GM12874 (cell line): ENCODE measurements around the gene THOC1.

Experiments
- TF ChIP-seq, protein P1 (sequence below): IDR thresholded peaks from 2 replicates; pipeline ENCODE4 v1.5.1; 2011; ENCODE audit warnings: low read depth, mild to moderate bottlenecking, control low read depth, low read length, moderate library complexity; ENCODE audit not compliant: insufficient read depth

The THOC1 gene

DNA sequence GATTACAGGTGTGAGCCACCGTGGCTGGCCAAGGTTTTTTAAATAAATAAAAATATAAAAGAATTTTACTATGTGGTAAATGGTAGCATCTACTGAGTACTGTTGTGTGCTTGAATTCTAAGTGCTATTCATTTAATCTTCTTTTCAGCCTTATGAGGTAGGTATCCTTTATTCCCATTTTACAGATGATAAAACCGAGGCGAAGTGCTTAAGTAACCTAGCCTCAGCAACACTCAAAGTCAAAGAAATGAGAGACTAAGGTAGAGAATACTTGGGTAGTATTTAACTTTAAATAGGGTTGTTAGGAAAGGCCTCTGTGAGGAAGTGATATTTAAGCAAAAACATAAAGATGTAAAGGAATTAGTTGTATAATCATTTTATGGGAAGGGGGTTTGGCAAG lies 5.7 kb upstream of the THOC1 start:
- TF ChIP-seq, protein P1, sequence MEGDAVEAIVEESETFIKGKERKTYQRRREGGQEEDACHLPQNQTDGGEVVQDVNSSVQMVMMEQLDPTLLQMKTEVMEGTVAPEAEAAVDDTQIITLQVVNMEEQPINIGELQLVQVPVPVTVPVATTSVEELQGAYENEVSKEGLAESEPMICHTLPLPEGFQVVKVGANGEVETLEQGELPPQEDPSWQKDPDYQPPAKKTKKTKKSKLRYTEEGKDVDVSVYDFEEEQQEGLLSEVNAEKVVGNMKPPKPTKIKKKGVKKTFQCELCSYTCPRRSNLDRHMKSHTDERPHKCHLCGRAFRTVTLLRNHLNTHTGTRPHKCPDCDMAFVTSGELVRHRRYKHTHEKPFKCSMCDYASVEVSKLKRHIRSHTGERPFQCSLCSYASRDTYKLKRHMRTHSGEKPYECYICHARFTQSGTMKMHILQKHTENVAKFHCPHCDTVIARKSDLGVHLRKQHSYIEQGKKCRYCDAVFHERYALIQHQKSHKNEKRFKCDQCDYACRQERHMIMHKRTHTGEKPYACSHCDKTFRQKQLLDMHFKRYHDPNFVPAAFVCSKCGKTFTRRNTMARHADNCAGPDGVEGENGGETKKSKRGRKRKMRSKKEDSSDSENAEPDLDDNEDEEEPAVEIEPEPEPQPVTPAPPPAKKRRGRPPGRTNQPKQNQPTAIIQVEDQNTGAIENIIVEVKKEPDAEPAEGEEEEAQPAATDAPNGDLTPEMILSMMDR = no peak

DNA sequence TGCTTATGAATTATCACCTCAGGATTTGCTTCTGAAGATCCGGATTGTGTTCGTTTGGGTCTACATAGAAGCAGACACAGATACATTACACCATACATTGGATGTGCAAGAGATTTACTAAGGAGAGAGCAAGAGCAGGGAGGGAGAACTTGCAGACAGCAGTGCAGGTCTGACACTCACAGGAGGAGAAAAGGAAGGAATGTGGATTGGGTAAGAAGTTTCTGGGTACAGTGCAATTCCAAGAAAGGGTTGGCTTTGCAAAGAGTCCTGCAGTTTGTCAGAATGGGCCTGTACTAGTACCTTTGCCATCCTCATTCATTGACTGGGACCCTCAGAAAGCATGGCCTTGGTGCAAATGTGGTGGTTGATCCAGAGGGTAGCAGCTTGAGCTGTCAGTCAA lies 4.8 kb upstream of the THOC1 start:
- TF ChIP-seq, protein P1 = no peak

DNA sequence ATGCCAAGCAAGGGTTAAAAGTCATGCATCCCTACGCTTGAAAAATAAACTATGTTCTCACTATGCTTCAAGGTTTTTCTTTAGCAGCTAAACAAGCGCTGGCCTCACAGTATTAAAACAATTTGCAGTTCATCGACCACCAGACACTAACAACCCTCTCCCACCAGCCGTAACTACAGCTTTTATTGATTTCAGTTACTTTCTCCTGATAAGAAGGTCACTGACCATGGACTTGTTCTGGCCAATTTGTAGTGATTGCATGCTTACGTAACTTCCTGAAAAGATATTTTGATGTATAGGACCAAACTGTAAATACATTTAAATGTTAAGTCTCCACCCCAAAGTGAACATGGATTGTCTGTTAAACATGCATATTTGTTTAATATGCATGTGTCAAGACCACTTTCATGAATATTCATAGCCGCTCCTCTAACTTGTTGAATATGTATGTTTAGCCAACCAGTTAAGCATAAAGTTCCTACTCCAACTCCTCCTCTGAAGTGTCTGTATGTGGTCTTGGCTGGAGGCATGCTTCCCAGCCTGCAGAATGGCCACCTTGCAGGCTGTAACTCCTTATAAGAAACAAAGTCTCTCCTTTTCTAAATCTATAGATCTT lies 1.7 kb upstream of the THOC1 start:
- TF ChIP-seq, protein P1 = no peak

DNA sequence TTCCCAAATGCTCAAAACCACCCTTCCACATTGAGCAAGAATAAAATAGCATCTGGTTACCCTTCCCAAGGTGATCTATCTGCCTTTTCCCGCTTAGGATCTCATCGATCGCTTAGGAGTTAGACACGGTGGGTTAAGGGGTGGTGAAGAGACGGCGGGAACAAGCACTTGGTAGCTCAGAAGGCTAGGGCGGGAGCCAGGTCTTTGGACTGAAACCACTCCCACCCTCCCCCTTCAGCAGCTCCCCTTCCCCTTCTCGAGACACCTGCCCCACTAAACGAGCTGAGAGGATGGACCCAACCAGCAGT lies 513 bp downstream of the THOC1 start:
- TF ChIP-seq, protein P1 = no peak

DNA sequence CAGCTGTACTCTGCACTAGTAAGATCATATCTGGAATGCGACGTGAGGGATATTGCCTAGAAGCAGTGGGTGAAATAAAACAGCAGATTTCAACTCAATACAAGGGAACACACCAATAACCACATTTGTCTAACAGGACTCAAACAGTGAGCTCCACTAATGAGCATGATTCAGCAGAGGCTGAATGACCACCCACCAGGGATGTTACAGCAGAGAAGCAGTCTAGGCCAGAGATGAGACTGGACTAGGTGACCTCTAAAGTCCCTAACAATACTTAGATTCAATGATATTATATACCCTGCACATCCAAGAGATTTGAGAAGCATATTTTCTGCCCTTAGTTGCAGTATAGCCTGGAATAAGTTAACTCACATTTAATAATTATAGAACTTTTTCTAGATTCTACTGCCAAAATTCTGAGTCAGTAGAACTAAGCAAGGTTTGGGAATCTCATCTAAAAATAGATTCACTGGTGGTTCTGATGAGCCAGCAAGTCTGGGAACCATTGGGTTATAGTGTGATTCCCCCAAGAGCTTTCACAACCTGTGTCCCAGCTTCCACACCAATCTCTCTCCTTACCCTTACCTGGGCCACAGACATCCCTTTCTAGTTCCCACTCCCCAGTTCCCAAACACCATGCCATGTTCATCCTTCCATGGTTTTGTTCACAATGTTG lies 6.3 kb downstream of the THOC1 start:
- TF ChIP-seq, protein P1 = no peak

DNA sequence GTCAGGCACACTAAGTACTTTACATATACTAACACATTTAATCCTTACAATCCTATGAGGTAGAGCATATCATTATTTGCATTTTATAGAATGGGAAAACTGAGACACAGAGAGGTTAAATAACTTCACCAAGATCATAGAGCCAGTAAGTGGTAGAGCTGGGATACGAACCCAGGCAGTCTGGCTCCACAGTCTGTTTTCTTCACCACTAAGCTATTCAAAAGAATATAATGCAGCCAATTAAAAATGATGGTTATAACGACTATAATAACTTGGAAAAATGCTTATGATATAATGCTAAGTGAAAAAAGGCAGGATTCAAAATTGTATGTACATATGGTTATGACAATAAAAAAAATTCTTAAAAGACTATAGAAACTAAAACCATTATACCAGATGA lies 7.3 kb downstream of the THOC1 start:
- TF ChIP-seq, protein P1 = no peak

DNA sequence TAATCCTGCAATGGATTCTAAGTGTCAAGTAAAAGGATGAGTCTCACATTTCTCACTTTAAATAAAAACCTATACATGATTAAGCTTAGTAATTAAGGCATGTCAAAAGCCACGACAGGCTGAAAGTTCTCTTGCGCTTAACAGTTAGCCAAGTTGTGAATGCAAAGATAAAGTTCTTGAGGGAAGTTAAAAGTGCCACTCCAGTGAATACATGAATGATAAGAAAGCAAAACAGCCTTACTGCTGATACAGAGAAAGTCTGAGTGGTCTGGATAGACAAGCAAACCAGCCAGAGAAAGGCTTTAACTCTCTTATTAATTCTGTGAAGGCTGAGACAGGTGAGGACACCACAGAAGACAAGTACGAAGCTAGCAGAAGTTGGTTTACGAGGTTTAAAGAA lies 12.7 kb downstream of the THOC1 start:
- TF ChIP-seq, protein P1 = no peak

DNA sequence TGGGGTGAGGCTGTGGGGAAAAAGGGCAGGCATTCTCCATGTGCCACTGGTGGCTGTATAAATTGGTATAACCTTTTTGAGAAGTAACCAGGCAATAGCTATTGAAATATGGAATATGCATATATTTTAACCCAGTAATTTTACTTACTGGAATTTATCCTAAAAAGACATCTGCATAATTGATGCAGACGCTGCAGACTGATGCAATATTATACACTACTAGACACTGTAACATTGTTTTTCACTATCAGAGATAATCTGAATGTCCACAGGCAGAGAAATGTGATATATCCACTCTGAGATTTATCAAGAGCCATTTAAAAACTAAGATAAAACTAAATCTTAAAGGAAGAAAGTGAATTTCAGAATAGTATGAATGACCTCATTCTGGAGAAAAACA lies 14.7 kb downstream of the THOC1 start:
- TF ChIP-seq, protein P1 = no peak
